HuH-7 (cell line): ENCODE results near the gene CALCB.
A peak's percentile ranks its signal among the peaks of the same experiment; 100 is the strongest.

Experiments used
- DNase-seq: peaks from one replicate; pipeline ENCODE4 v3.0.0; 2011; ENCODE audit warnings: low spot score

The CALCB gene

GRCh38 chr11:15074206-15075161 lies 1.1 kb downstream of the CALCB start:
- DNase-seq = peak; percentile 69

GRCh38 chr11:15075162-15075526 lies 1.8 kb downstream of the CALCB start:
- DNase-seq = no peak

- DNase-seq = no peak
Observed at GRCh38 chr11:15091175-15091574, 17.8 kb downstream of the CALCB start.

- DNase-seq = no peak
Observed at GRCh38 chr11:15091625-15092024, 18.2 kb downstream of the CALCB start.

- no peak for DNase-seq
Observed at GRCh38 chr11:15093432-15093831, 20.0 kb downstream of the CALCB start.

- no peak for DNase-seq
Observed at GRCh38 chr11:15095736-15096228, 22.4 kb downstream of the CALCB start.

GRCh38 chr11:15097411-15097810 lies 24.0 kb downstream of the CALCB start:
- no peak for DNase-seq

- DNase-seq = no peak
Observed at GRCh38 chr11:15099267-15099666, 25.9 kb downstream of the CALCB start.

- peak; percentile 59 for DNase-seq
Observed at GRCh38 chr11:15101072-15101709, 27.8 kb downstream of the CALCB start.

- no peak for DNase-seq
Observed at GRCh38 chr11:15104166-15104565, 30.8 kb downstream of the CALCB start.

- DNase-seq = no peak
Observed at GRCh38 chr11:15106201-15106965, 33.0 kb downstream of the CALCB start.

- DNase-seq = no peak
Observed at GRCh38 chr11:15107730-15108515, 34.5 kb downstream of the CALCB start.

- DNase-seq = no peak
Observed at GRCh38 chr11:15108592-15109130, 35.3 kb downstream of the CALCB start.

GRCh38 chr11:15109602-15110001 lies 36.2 kb downstream of the CALCB start:
- DNase-seq = no peak

GRCh38 chr11:15111215-15111614 lies 37.8 kb downstream of the CALCB start:
- DNase-seq = no peak

GRCh38 chr11:15112131-15112541 lies 38.7 kb downstream of the CALCB start:
- no peak for DNase-seq

- DNase-seq = no peak
Observed at GRCh38 chr11:15113381-15113780, 40.0 kb downstream of the CALCB start.

- no peak for DNase-seq
Observed at GRCh38 chr11:15114501-15115475, 41.4 kb downstream of the CALCB start, which contains the start of gene INSC. TSS of gene INSC (plus strand) at chr11:15114923. CDS start at chr11:15149175, 34,252 bp downstream.

- DNase-seq = no peak
Observed at GRCh38 chr11:15115686-15116085, 42.3 kb downstream of the CALCB start.

GRCh38 chr11:15117751-15118150 lies 44.4 kb downstream of the CALCB start:
- no peak for DNase-seq
